ENCODE data around the gene ADCY4. TPM values are rescaled to one million over a fixed set of nuclear protein-coding genes. Genes with fewer than 3 reads are reported as not detected.

The ADCY4 gene
- total and polyA plus RNA-seq, 10 of the 15 experiments (the other 5 are each of a cell fraction or from before 2014, with no cell fraction given), result 0.05 to 0.87 (median 0.21) TPM; not detected in 1

DNA sequence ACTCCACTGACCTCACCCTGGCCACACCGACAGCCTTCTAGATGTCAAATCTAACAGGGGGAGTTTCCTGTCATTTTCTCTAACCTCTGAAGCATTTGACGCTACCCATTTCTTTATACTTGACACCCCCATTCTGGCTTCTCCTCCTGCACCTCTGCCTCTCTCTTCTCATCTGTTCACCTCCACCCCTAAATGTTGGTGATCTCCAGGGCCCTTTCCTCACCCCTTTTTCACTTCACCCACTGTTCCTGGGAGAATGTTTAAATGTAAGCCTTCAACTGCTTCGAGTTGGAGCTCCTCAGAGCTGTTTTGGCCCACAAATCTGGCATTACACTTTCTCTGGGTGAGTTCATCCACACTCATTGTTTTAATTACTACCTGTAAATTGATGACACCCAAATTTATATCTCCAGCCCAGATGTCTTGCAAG, 63.0 kb downstream of the ADCY4 start:
- H3K27me3 ChIP-seq (replicated peaks in 1 of 2; ENCODE audit: control insufficient read depth in 2 of 2, insufficient read depth in 2 of 2, low read length in 1 of 2), result no peaks in the 10 kb centered on the region
- intact Hi-C loops (cut with micrococcal nuclease; ENCODE audit: unreplicated experiment) (loop anchor here (1.0 to 2.0 kb wide), 4 partner anchors 25 to 55 kb away; partner anchors contain the start of genes MDP1 and TINF2), in situ Hi-C loops (cut with MboI) (no loop called here)
- peaks cover 14% of the 10 kb centered on the region for H3K79me2 ChIP-seq (ENCODE audit: control insufficient read depth, insufficient read depth, low read length)
- CTCF ChIA-PET, result interaction anchor here (0.7 to 17.1 kb wide), 11 partner anchors 8 to 159 kb away, joined by 3 to 269 read pairs (median 13); partner anchors contain the start of genes CBLN3, CIDEB, DHRS1 and KHNYN
- DNase-seq (ENCODE audit: low read depth, low spot score) (no peak), ATAC-seq (no peak), FAIRE-seq (no peak)
- no peaks in the 10 kb centered on the region for H4K20me1 ChIP-seq (ENCODE audit: control insufficient read depth, insufficient read depth)
- peak overlapping the region; percentile 99 for H3K27ac ChIP-seq (ENCODE audit: control insufficient read depth, insufficient read depth)
- H2AFZ ChIP-seq (ENCODE audit: control insufficient read depth, low read depth, low read length), result peak overlapping the region; percentile 75
- POLR2A ChIA-PET, result interaction anchor here (0.8 to 10.9 kb wide), 11 partner anchors 8 to 159 kb away, joined by 3 to 171 read pairs (median 7); partner anchors contain the start of genes CHMP4A, CIDEB, EMC9 and RNF31
- H3K36me3 ChIP-seq (ENCODE audit: control insufficient read depth in 2 of 2, insufficient read depth in 2 of 2, low read length in 1 of 2), result peaks cover 3 to 15% of the 10 kb centered on the region in 2 experiments; a peak in 3 of 4 replicates
- 2% methylated on average over 3 of the region's 3 CpGs for WGBS (ENCODE audit: insufficient coverage, insufficient replicate concordance, low lambda C conversion rate, missing lambda C conversion rate)
- peak overlapping the region; percentile 88 for H3K4me3 ChIP-seq
- BruUV-seq (replicated peaks), result TSS peak; percentile 73
- H3K4me1 ChIP-seq (ENCODE audit: control insufficient read depth, insufficient read depth, low read length), result peaks cover 26% of the 10 kb centered on the region
- RAD21 ChIA-PET (ENCODE audit: unreplicated experiment), result interaction anchor here (0.8 to 5.6 kb wide), 8 partner anchors 8 to 83 kb away, joined by 4 to 59 read pairs (median 11); partner anchors contain the start of genes CIDEB, IPO4 and TINF2
- H3K4me2 ChIP-seq (ENCODE audit: control insufficient read depth, insufficient read depth), result peak overlapping the region; percentile 35
- H3K9me3 ChIP-seq (replicated peaks; ENCODE audit: control insufficient read depth, insufficient read depth, low read length), result no peaks in the 10 kb centered on the region
- H3K9ac ChIP-seq (ENCODE audit: control insufficient read depth, insufficient read depth, low read length), result peak overlapping the region; percentile 99
- SMC1A ChIA-PET (ENCODE audit: uncharacterized antibody, unreplicated experiment), result interaction anchor here (1.3 to 8.9 kb wide), 9 partner anchors 19 to 170 kb away, joined by 3 to 141 read pairs (median 5); partner anchors contain the start of genes DCAF11, DHRS1, IPO4 and NOP9
- no peak for TF ChIP-seq ESRRA (IDR thresholded peaks at IDR 0.05; ENCODE audit: low read length)
- TF ChIP-seq NFIC (IDR thresholded peaks at IDR 0.05; ENCODE audit: low read depth, low read length), result no peak
- TF ChIP-seq RELA (IDR thresholded peaks at IDR 0.05; ENCODE audit: borderline replicate concordance, partially characterized antibody), result no peak
- no peak for TF ChIP-seq MYB (IDR thresholded peaks at IDR 0.05; ENCODE audit: borderline replicate concordance, low read depth, low read length)
- no peak for TF ChIP-seq SMARCA5 (IDR thresholded peaks at IDR 0.05)
- no peak for TF ChIP-seq CEBPZ (IDR thresholded peaks at IDR 0.05; ENCODE audit: low read depth, low read length)
- TF ChIP-seq PAX8 (IDR thresholded peaks at IDR 0.05), result no peak
- TF ChIP-seq IRF5 (IDR thresholded peaks at IDR 0.05; ENCODE audit: borderline replicate concordance), result peak; percentile 29; the same call in 1 of the 2 replicates
- no peak; the same call in none of the 2 replicates for TF ChIP-seq MTA2 (IDR thresholded peaks at IDR 0.05; ENCODE audit: low read depth)
- no peak for TF ChIP-seq CEBPB (IDR thresholded peaks at IDR 0.05; ENCODE audit: borderline replicate concordance in 1 of 2, low read depth in 2 of 2, low read length in 2 of 2)
- TF ChIP-seq ETV6 (conservative IDR thresholded peaks at IDR 0.05 in 1 of 2, IDR thresholded peaks at IDR 0.05 in 1 of 2; ENCODE audit: borderline replicate concordance in 1 of 2, low read depth in 1 of 2), result no peak
- no peak for TF ChIP-seq SMAD5 (IDR thresholded peaks at IDR 0.05; ENCODE audit: low read depth)
- no peak for TF ChIP-seq NR2C2 (IDR thresholded peaks at IDR 0.05; ENCODE audit: borderline replicate concordance, control insufficient read depth, insufficient read length, low read depth)
- TF ChIP-seq POLR2A (IDR thresholded peaks at IDR 0.05; ENCODE audit: low read depth, low read length), result no peak
- peak; percentile 68 for TF ChIP-seq PKNOX1 (IDR thresholded peaks at IDR 0.05)
- TF ChIP-seq SREBF1 (IDR thresholded peaks at IDR 0.05; ENCODE audit: low read length), result no peak
- no peak for TF ChIP-seq IRF4 (IDR thresholded peaks at IDR 0.05; ENCODE audit: low read depth, low read length)
- no peak for TF ChIP-seq IKZF1 (conservative IDR thresholded peaks at IDR 0.05)
- TF ChIP-seq NBN (IDR thresholded peaks at IDR 0.05), result peak; percentile 34; the same call in 1 of the 2 replicates
